WTC11 (cell line): ENCODE measurements around the gene PTPN7.

Experiments used
- NR2C2 ChIP-seq: sonication (generic); formaldehyde crosslinking; IDR thresholded peaks from 2 replicates; pipeline ENCODE4 v1.8.0; 2022; ENCODE audit warnings: mild to moderate bottlenecking, missing genetic modification reagents
- NR3C1 ChIP-seq: sonication (generic); formaldehyde crosslinking; conservative IDR thresholded peaks from 2 replicates; pipeline ENCODE4 v1.8.1; 2023; ENCODE audit warnings: low read depth, mild to moderate bottlenecking, missing genetic modification reagents
- SP1 ChIP-seq: sonication (generic); formaldehyde crosslinking; conservative IDR thresholded peaks from 2 replicates; pipeline ENCODE4 v1.8.1; 2022; ENCODE audit warnings: missing genetic modification reagents
- TCF7 ChIP-seq: sonication (generic); formaldehyde crosslinking; IDR thresholded peaks from 2 replicates; pipeline ENCODE4 v1.8.0; 2022; ENCODE audit warnings: mild to moderate bottlenecking, low read depth, missing genetic modification reagents, moderate library complexity
- TF ChIP-seq, protein P1 (sequence below): sonication (generic); formaldehyde crosslinking; IDR thresholded peaks from 2 replicates; pipeline ENCODE4 v1.8.1; 2022; ENCODE audit warnings: missing genetic modification reagents, borderline replicate concordance
- TF ChIP-seq, protein P2 (sequence below): fragments of 200-600 bp; IDR thresholded peaks from 2 replicates; pipeline ENCODE4 v1.8.0; 2022; ENCODE audit warnings: antibody characterized with exemption

DNA sequence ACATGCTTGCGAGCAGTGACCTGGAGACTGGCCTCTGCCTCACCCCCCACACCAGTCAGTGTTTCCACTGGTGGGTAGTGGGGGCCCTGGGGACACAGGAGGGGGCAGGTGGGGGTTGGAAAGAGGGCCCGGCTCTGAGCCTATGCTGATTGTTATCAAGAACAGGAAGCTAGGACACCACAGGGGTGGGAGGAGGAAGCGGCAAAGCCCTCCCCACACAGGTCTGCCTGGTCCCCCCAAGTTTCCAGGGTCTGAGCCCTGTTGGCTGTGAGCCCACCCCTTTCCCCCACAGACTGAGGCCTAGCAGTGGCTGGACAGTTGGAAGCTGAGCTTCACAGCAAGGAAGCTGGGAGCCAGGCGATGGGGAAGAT, 1.6 kb upstream of the PTPN7 start:
- TF ChIP-seq, protein P1, sequence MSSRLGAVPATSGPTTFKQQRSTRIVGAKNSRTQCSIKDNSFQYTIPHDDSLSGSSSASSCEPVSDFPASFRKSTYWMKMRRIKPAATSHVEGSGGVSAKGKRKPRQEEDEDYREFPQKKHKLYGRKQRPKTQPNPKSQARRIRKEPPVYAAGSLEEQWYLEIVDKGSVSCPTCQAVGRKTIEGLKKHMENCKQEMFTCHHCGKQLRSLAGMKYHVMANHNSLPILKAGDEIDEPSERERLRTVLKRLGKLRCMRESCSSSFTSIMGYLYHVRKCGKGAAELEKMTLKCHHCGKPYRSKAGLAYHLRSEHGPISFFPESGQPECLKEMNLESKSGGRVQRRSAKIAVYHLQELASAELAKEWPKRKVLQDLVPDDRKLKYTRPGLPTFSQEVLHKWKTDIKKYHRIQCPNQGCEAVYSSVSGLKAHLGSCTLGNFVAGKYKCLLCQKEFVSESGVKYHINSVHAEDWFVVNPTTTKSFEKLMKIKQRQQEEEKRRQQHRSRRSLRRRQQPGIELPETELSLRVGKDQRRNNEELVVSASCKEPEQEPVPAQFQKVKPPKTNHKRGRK (CRISPR knock-in tag): no peak
- no peak for TF ChIP-seq NR3C1 (CRISPR knock-in tag)
- no peak for TF ChIP-seq NR2C2 (CRISPR knock-in tag)
- TF ChIP-seq SP1 (CRISPR knock-in tag): no peak
- TF ChIP-seq, protein P2, sequence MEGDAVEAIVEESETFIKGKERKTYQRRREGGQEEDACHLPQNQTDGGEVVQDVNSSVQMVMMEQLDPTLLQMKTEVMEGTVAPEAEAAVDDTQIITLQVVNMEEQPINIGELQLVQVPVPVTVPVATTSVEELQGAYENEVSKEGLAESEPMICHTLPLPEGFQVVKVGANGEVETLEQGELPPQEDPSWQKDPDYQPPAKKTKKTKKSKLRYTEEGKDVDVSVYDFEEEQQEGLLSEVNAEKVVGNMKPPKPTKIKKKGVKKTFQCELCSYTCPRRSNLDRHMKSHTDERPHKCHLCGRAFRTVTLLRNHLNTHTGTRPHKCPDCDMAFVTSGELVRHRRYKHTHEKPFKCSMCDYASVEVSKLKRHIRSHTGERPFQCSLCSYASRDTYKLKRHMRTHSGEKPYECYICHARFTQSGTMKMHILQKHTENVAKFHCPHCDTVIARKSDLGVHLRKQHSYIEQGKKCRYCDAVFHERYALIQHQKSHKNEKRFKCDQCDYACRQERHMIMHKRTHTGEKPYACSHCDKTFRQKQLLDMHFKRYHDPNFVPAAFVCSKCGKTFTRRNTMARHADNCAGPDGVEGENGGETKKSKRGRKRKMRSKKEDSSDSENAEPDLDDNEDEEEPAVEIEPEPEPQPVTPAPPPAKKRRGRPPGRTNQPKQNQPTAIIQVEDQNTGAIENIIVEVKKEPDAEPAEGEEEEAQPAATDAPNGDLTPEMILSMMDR: no peak
- TF ChIP-seq TCF7: no peak
